HCT116 (cell line): Measurements from ENCODE around the gene RBP5. TPM values are rescaled to one million over a fixed set of nuclear protein-coding genes. Genes with fewer than 3 reads are reported as not detected.

Experiments used
- ATAC-seq: fragments of 200-7000 bp; cut with Tn5 transposase; 2 replicates; pipeline ENCODE4 v1.9.1; 2020; ENCODE audit warnings: mild to moderate bottlenecking, moderate library complexity
- BruUV-seq: library from RNA; stranded (reverse); fragments of 400-500 nt; replicated peaks from 2 replicates; lab custom pipeline; 2021; lab: Mats Ljungman, UMichigan
- CTCF ChIA-PET: fragments of 300-600 bp; sonication (Branson Sonifier 250); formaldehyde crosslinking; loops from one replicate; lab custom pipeline; 2021; ENCODE audit warnings: antibody characterized with exemption; lab: Charles Lee
- POLR2A ChIA-PET: fragments of 300-600, 350-600 bp; sonication (Branson Sonifier 250); formaldehyde crosslinking; loops from one replicate; lab custom pipeline; 2021; ENCODE audit warnings: antibody characterized with exemption; lab: Charles Lee
- RAD21 ChIA-PET, 2 experiments: fragments of 300-600 bp; sonication (Branson Sonifier 250); formaldehyde crosslinking; loops; one replicate each; lab custom pipeline; 2023; ENCODE audit warnings: low total read pairs in 2 of 2; ENCODE audit not compliant: uncharacterized antibody in 2 of 2, unreplicated experiment in 2 of 2, low non-redundant PET in 1 of 2; lab: Charles Lee
- DNase-seq: peaks from one replicate; pipeline ENCODE4 v3.0.0-alpha.2; 2010; ENCODE audit warnings: low read depth, low spot score
- H2AFZ ChIP-seq: fragments of 200-600 bp; shearing (Covaris generic), sonication (generic); 2 replicates; pipeline ENCODE4 v1.6.1; 2017; ENCODE audit warnings: low read depth, mixed run types, mixed read lengths, antibody characterized with exemption, low read length; ENCODE audit not compliant: poor library complexity, severe bottlenecking
- H3K27ac ChIP-seq: 2 replicates; pipeline ENCODE4 v1.5.1; 2012; ENCODE audit warnings: low read depth, low read length
- H3K27me3 ChIP-seq: fragments of 200-600 bp; sonication (generic); 2 replicates; pipeline ENCODE4 v1.6.1; 2016; ENCODE audit warnings: mixed run types, low read length, mixed read lengths; ENCODE audit not compliant: insufficient read depth
- H3K36me3 ChIP-seq, 2 experiments: fragments of 200-500 bp in 1 of 2; fragments of 200-600 bp in 1 of 2; sonication (Bioruptor generic) in 1 of 2; sonication (generic) in 1 of 2; 2 replicates each; pipeline versions ENCODE4 v1.5.1 to v1.6.1; 2014 to 2016; ENCODE audit warnings: low read length in 2 of 2, inconsistent platforms in 1 of 2, mixed read lengths in 1 of 2, mixed run types in 1 of 2; ENCODE audit not compliant: insufficient read depth in 2 of 2, control insufficient read depth in 1 of 2
- H3K4me1 ChIP-seq, 2 experiments: fragments of 200-600 bp in 1 of 2; sonication (generic) in 1 of 2; 2 replicates each; pipeline versions ENCODE4 v1.5.1 to v1.6.1; 2012 to 2017; ENCODE audit warnings: low read length in 2 of 2, inconsistent platforms in 1 of 2, mild to moderate bottlenecking in 1 of 2, mixed read lengths in 1 of 2, mixed run types in 1 of 2, moderate library complexity in 1 of 2; ENCODE audit not compliant: insufficient read depth in 2 of 2, control insufficient read depth in 1 of 2
- H3K4me2 ChIP-seq: fragments of 200-600 bp; sonication (generic); 2 replicates; pipeline ENCODE4 v1.6.1; 2017; ENCODE audit warnings: mixed run types, low read length, mixed read lengths
- H3K4me3 ChIP-seq, 2 experiments: fragments of 200-600 bp in 1 of 2; sonication (generic) in 1 of 2; replicated peaks in 1 of 2; 2 replicates each; pipeline ENCODE4 v1.5.1; 2011 to 2016; ENCODE audit warnings: low read length in 2 of 2, control low read depth in 1 of 2, low read depth in 1 of 2, mild to moderate bottlenecking in 1 of 2, mixed read lengths in 1 of 2, mixed run types in 1 of 2
- H3K79me2 ChIP-seq: fragments of 200-600 bp; sonication (generic); 2 replicates; pipeline ENCODE4 v1.6.1; 2017; ENCODE audit warnings: mild to moderate bottlenecking, mixed run types, low read length, moderate library complexity, mixed read lengths; ENCODE audit not compliant: insufficient read depth
- H3K9ac ChIP-seq: fragments of 200-600 bp; sonication (generic); 2 replicates; pipeline ENCODE4 v1.6.1; 2016; ENCODE audit warnings: low read length, mixed read lengths
- H3K9me2 ChIP-seq: fragments of 200-600 bp; sonication (generic), shearing (Covaris generic); 2 replicates; pipeline ENCODE4 v1.6.1; 2017; ENCODE audit warnings: mixed run types, mild to moderate bottlenecking, moderate library complexity; ENCODE audit not compliant: insufficient read depth
- H3K9me3 ChIP-seq, 2 experiments: fragments of 200-500 bp in 1 of 2; fragments of 200-600 bp in 1 of 2; sonication (Bioruptor generic) in 1 of 2; sonication (generic) in 1 of 2; 2 replicates each; pipeline ENCODE4 v1.6.1; 2014 to 2017; ENCODE audit warnings: low read length in 2 of 2, mixed read lengths in 2 of 2, inconsistent platforms in 1 of 2, low read depth in 1 of 2, mild to moderate bottlenecking in 1 of 2, mixed run types in 1 of 2, moderate library complexity in 1 of 2; ENCODE audit not compliant: control insufficient read depth in 1 of 2, insufficient read depth in 1 of 2
- H4K20me1 ChIP-seq: fragments of 200-600 bp; sonication (generic), shearing (Covaris generic); 2 replicates; pipeline ENCODE4 v1.6.1; 2017; ENCODE audit warnings: mixed run types, mild to moderate bottlenecking, moderate library complexity; ENCODE audit not compliant: insufficient read depth
- EZH2phosphoT487 ChIP-seq: fragments of 200-600 bp; IDR thresholded peaks from 2 replicates; pipeline ENCODE4 v1.6.1; 2018; ENCODE audit warnings: antibody characterized with exemption, borderline replicate concordance
- FOSL1 ChIP-seq: IDR thresholded peaks from 2 replicates; pipeline ENCODE4 v1.6.1; 2012; ENCODE audit warnings: low read depth
- SRF ChIP-seq: IDR thresholded peaks from 2 replicates; pipeline ENCODE4 v1.6.1; 2012; ENCODE audit warnings: low read depth
- intact Hi-C: fragments of 100-400 bp; cut with micrococcal nuclease; formaldehyde crosslinking; loops from 2 replicates; pipeline ENCODE4 v1.10.0; 2022
- total RNA-seq: library from RNA; stranded (reverse); gene quantifications from one replicate; pipeline ENCODE4 v1.2.1, GENCODE V29; 2021; ENCODE audit not compliant: unreplicated experiment

RBP5 gene
- total RNA-seq, 1 experiment from 2014 or later = 0.22 TPM

DNA sequence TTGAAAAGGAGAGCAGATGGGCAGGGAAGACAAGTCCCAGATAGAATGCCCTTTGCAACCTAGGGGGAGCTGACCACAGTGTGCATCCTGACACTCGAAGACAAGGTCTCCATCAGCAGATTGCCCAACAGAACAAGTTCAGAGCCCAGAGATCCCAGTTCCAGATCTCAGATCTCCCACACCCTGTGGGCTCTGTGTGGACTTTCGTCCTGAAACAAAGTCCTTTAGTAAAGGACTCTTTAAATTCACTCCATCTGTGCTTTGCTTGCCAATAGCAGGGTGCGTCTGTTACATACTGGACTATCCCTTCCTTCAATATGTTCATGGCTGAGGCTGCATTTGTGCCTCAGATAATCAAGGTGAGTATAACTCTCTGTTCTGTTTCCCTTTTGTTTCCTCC is 11.0 kb downstream of the RBP5 start:
- ChIA-PET RAD21 (no interaction called here), CTCF (interaction anchor here (1.1 kb wide), 1 partner anchor 9 kb away, joined by 3 read pairs; no protein-coding TSS in a partner anchor), POLR2A (interaction anchor here (1.7 kb wide), 1 partner anchor 174 kb away, joined by 4 read pairs; the partner anchor contains the start of genes C12orf57 and RNU7-1)
- peaks cover 0 to 4% of the 10 kb centered on the region in 2 experiments; a peak in 1 of 4 replicates for H3K36me3 ChIP-seq
- no peak for DNase-seq
- no peaks in the 10 kb centered on the region for H4K20me1 ChIP-seq
- no peaks in the 10 kb centered on the region; a peak in 1 of 4 replicates for H3K4me1 ChIP-seq
- TF ChIP-seq FOSL1 (no peak), SRF (no peak)
- intact Hi-C loops = no loop called here
- BruUV-seq = no TSS peak
- H3K9me3 ChIP-seq = no peaks in the 10 kb centered on the region
- ATAC-seq = no peak
- H3K9me2 ChIP-seq = no peaks in the 10 kb centered on the region
- H2AFZ ChIP-seq = no peak overlapping the region
- H3K27me3 ChIP-seq = no peaks in the 10 kb centered on the region
- H3K4me2 ChIP-seq = no peak overlapping the region
- H3K27ac ChIP-seq = no peak overlapping the region
- H3K9ac ChIP-seq = no peak overlapping the region
- H3K79me2 ChIP-seq = no peaks in the 10 kb centered on the region
- no peak overlapping the region for H3K4me3 ChIP-seq

DNA sequence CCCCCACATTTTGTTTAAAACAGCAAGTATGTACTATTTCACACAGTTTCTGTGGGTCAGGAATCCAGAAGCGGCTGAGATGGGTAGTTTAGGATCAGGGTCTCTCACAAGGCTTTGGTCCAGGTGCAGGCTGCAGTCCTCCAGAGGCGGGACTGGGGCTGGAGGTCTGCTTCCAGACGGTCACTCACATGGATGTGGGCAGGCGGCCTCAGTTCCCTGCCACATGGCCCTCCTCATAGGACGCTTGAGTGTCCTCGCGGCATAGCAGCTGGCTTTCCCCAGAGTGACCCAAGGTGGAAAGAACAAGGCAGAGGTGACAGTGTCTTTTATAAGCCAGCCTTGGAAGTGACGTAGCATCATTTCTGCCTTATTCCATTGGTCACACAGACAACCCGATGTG is 11.8 kb downstream of the RBP5 start:
- H3K79me2 ChIP-seq = no peaks in the 10 kb centered on the region
- H3K4me1 ChIP-seq = no peaks in the 10 kb centered on the region; a peak in 1 of 4 replicates
- no TSS peak for BruUV-seq
- no peak overlapping the region for H3K9ac ChIP-seq
- H3K9me3 ChIP-seq = no peaks in the 10 kb centered on the region
- H2AFZ ChIP-seq = no peak overlapping the region
- TF ChIP-seq EZH2phosphoT487 = no peak
- no peaks in the 10 kb centered on the region for H3K27me3 ChIP-seq
- ChIA-PET CTCF (no interaction called here), POLR2A (no interaction called here), RAD21 (no interaction called here)
- ATAC-seq = no peak
- H3K4me3 ChIP-seq = no peak overlapping the region
- H3K27ac ChIP-seq = no peak overlapping the region
- H3K36me3 ChIP-seq = peaks cover 0 to 4% of the 10 kb centered on the region in 2 experiments; a peak in 1 of 4 replicates
- intact Hi-C loops = no loop called here
- H3K4me2 ChIP-seq = no peak overlapping the region
- DNase-seq = no peak
- no peaks in the 10 kb centered on the region for H3K9me2 ChIP-seq
- no peaks in the 10 kb centered on the region for H4K20me1 ChIP-seq
